ENCODE data around the gene TAP2. TPM values are rescaled to one million over a fixed set of nuclear protein-coding genes. Genes with fewer than 3 reads are reported as not detected.
A peak's percentile ranks its signal among the peaks of the same experiment; 100 is the strongest.

TAP2 gene
- total and polyA plus RNA-seq, 10 of the 15 experiments (the other 5 are each of a cell fraction or from before 2014, with no cell fraction given), result 5.3 to 77.2 (median 35.3) TPM

DNA sequence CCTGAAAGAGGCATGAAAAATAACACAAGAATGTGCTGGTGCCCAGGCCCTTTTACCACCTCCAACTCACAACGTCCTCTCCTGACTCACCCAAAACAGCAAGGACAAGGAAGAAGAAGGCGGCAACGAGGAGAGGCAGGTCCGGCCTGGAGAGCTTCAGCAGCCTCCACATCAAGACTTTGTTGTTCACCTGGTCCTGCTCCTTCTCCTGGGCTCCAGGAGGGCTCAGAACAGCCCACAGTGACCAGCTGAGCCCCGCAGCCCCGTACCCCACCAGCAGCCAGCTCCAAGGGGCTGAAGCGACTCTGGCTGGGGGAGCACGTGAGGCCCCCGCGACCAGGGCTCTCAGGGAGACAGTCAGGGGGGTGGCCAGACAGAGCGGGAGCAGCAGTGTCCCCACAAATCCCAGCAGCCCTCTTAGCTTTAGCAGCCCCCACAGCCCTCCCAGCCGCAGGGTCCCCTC is 857 bp downstream of the TAP2 start (continued):
- TF ChIP-seq, protein P1, sequence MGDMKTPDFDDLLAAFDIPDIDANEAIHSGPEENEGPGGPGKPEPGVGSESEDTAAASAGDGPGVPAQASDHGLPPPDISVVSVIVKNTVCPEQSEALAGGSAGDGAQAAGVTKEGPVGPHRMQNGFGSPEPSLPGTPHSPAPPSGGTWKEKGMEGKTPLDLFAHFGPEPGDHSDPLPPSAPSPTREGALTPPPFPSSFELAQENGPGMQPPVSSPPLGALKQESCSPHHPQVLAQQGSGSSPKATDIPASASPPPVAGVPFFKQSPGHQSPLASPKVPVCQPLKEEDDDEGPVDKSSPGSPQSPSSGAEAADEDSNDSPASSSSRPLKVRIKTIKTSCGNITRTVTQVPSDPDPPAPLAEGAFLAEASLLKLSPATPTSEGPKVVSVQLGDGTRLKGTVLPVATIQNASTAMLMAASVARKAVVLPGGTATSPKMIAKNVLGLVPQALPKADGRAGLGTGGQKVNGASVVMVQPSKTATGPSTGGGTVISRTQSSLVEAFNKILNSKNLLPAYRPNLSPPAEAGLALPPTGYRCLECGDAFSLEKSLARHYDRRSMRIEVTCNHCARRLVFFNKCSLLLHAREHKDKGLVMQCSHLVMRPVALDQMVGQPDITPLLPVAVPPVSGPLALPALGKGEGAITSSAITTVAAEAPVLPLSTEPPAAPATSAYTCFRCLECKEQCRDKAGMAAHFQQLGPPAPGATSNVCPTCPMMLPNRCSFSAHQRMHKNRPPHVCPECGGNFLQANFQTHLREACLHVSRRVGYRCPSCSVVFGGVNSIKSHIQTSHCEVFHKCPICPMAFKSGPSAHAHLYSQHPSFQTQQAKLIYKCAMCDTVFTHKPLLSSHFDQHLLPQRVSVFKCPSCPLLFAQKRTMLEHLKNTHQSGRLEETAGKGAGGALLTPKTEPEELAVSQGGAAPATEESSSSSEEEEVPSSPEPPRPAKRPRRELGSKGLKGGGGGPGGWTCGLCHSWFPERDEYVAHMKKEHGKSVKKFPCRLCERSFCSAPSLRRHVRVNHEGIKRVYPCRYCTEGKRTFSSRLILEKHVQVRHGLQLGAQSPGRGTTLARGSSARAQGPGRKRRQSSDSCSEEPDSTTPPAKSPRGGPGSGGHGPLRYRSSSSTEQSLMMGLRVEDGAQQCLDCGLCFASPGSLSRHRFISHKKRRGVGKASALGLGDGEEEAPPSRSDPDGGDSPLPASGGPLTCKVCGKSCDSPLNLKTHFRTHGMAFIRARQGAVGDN (IDR thresholded peaks at IDR 0.05), result 0 out of 2 replicates have a peak, but pooled peaks have one; percentile 39
- TF ChIP-seq FOXK2 (IDR thresholded peaks at IDR 0.05), result no peak
- TF ChIP-seq, protein P2, sequence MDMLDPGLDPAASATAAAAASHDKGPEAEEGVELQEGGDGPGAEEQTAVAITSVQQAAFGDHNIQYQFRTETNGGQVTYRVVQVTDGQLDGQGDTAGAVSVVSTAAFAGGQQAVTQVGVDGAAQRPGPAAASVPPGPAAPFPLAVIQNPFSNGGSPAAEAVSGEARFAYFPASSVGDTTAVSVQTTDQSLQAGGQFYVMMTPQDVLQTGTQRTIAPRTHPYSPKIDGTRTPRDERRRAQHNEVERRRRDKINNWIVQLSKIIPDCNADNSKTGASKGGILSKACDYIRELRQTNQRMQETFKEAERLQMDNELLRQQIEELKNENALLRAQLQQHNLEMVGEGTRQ (IDR thresholded peaks at IDR 0.05; ENCODE audit: borderline replicate concordance, low read depth, low read length), result no peak
- peak; percentile 59; the same call in 1 of the 2 replicates for TF ChIP-seq LARP7 (IDR thresholded peaks at IDR 0.05)
- no peak for TF ChIP-seq PML (IDR thresholded peaks at IDR 0.05; ENCODE audit: low read length)
- no peak for TF ChIP-seq ZNF207 (IDR thresholded peaks at IDR 0.05; ENCODE audit: borderline replicate concordance)
- TF ChIP-seq, protein P3, sequence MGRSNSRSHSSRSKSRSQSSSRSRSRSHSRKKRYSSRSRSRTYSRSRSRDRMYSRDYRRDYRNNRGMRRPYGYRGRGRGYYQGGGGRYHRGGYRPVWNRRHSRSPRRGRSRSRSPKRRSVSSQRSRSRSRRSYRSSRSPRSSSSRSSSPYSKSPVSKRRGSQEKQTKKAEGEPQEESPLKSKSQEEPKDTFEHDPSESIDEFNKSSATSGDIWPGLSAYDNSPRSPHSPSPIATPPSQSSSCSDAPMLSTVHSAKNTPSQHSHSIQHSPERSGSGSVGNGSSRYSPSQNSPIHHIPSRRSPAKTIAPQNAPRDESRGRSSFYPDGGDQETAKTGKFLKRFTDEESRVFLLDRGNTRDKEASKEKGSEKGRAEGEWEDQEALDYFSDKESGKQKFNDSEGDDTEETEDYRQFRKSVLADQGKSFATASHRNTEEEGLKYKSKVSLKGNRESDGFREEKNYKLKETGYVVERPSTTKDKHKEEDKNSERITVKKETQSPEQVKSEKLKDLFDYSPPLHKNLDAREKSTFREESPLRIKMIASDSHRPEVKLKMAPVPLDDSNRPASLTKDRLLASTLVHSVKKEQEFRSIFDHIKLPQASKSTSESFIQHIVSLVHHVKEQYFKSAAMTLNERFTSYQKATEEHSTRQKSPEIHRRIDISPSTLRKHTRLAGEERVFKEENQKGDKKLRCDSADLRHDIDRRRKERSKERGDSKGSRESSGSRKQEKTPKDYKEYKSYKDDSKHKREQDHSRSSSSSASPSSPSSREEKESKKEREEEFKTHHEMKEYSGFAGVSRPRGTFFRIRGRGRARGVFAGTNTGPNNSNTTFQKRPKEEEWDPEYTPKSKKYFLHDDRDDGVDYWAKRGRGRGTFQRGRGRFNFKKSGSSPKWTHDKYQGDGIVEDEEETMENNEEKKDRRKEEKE (IDR thresholded peaks at IDR 0.05), result no peak
- TF ChIP-seq, protein P4, sequence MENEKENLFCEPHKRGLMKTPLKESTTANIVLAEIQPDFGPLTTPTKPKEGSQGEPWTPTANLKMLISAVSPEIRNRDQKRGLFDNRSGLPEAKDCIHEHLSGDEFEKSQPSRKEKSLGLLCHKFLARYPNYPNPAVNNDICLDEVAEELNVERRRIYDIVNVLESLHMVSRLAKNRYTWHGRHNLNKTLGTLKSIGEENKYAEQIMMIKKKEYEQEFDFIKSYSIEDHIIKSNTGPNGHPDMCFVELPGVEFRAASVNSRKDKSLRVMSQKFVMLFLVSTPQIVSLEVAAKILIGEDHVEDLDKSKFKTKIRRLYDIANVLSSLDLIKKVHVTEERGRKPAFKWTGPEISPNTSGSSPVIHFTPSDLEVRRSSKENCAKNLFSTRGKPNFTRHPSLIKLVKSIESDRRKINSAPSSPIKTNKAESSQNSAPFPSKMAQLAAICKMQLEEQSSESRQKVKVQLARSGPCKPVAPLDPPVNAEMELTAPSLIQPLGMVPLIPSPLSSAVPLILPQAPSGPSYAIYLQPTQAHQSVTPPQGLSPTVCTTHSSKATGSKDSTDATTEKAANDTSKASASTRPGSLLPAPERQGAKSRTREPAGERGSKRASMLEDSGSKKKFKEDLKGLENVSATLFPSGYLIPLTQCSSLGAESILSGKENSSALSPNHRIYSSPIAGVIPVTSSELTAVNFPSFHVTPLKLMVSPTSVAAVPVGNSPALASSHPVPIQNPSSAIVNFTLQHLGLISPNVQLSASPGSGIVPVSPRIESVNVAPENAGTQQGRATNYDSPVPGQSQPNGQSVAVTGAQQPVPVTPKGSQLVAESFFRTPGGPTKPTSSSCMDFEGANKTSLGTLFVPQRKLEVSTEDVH (IDR thresholded peaks at IDR 0.05; ENCODE audit: low read depth, partially characterized antibody), result no peak
- TF ChIP-seq POLR2AphosphoS2 (IDR thresholded peaks at IDR 0.05; ENCODE audit: low read depth, low read length), result 0 out of 2 replicates have a peak, but pooled peaks have one; percentile 9
- TF ChIP-seq, protein P5, sequence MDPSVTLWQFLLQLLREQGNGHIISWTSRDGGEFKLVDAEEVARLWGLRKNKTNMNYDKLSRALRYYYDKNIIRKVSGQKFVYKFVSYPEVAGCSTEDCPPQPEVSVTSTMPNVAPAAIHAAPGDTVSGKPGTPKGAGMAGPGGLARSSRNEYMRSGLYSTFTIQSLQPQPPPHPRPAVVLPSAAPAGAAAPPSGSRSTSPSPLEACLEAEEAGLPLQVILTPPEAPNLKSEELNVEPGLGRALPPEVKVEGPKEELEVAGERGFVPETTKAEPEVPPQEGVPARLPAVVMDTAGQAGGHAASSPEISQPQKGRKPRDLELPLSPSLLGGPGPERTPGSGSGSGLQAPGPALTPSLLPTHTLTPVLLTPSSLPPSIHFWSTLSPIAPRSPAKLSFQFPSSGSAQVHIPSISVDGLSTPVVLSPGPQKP (IDR thresholded peaks at IDR 0.05; ENCODE audit: low read depth, low read length), result no peak
- no peak for TF ChIP-seq YY1 (IDR thresholded peaks at IDR 0.05; ENCODE audit: low read depth, low read length)
- TF ChIP-seq ZZZ3 (IDR thresholded peaks at IDR 0.05; ENCODE audit: control insufficient read depth, insufficient read length, low read depth), result no peak
- TF ChIP-seq, protein P6, sequence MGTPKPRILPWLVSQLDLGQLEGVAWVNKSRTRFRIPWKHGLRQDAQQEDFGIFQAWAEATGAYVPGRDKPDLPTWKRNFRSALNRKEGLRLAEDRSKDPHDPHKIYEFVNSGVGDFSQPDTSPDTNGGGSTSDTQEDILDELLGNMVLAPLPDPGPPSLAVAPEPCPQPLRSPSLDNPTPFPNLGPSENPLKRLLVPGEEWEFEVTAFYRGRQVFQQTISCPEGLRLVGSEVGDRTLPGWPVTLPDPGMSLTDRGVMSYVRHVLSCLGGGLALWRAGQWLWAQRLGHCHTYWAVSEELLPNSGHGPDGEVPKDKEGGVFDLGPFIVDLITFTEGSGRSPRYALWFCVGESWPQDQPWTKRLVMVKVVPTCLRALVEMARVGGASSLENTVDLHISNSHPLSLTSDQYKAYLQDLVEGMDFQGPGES (IDR thresholded peaks at IDR 0.05), result no peak
- no peak for TF ChIP-seq SIX5 (IDR thresholded peaks at IDR 0.05; ENCODE audit: low read depth, low read length, severe bottlenecking)
- TF ChIP-seq STAT3 (IDR thresholded peaks at IDR 0.05; ENCODE audit: low read depth, low read length), result no peak
- TF ChIP-seq CREB1 (IDR thresholded peaks at IDR 0.05; ENCODE audit: low read depth), result no peak

Data from GM12878 (cell line).